ENCODE results near the gene MYH2. TPM values are rescaled to one million over a fixed set of nuclear protein-coding genes. Genes with fewer than 3 reads are reported as not detected.

Gene MYH2
- total RNA-seq, 1 experiment from 2014 or later, result not detected

DNA sequence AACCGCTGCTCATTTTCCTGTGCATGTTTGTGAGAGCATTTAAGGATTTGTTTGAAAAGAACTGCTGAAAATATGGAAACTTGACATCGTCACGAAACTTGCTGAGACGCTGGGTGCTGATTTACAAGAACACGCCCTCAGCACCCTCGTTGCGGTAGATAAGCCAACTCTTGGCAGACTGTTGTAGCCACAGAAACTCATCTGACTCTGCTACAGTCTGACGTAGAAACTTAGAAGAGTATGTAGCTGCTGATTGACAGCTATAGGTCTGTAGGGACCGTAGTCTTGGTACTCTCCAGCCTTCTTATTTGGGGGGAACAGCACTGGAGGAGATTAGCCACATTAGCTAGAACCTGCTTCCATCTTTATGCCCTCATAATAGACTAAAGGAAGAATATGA lies 36.1 kb upstream of the MYH2 start:
- ATAC-seq (no peak), DNase-seq (ENCODE audit: low read depth, low spot score) (no peak)
- Histone ChIP-seq H3K27ac (ENCODE audit: low read depth, low read length) (no peak overlapping the region), H3K36me3 (ENCODE audit: control insufficient read depth in 1 of 2, insufficient read depth in 2 of 2, low read length in 2 of 2) (no peaks in the 10 kb centered on the region), H3K9ac (ENCODE audit: low read length) (no peak overlapping the region), H3K79me2 (ENCODE audit: insufficient read depth, low read length) (no peaks in the 10 kb centered on the region), H3K9me2 (ENCODE audit: insufficient read depth) (no peaks in the 10 kb centered on the region), H3K4me3 (replicated peaks in 1 of 2; ENCODE audit: low read depth in 1 of 2, low read length in 2 of 2) (no peak overlapping the region), H2AFZ (ENCODE audit: low read depth, low read length, poor library complexity, severe bottlenecking) (no peak overlapping the region), H3K4me1 (ENCODE audit: control insufficient read depth in 1 of 2, insufficient read depth in 2 of 2, low read length in 2 of 2) (no peaks in the 10 kb centered on the region), H3K27me3 (ENCODE audit: insufficient read depth, low read length) (peaks cover 67% of the 10 kb centered on the region), H3K4me2 (ENCODE audit: low read length) (no peak overlapping the region), H4K20me1 (ENCODE audit: insufficient read depth) (no peaks in the 10 kb centered on the region), H3K9me3 (ENCODE audit: control insufficient read depth in 1 of 2, insufficient read depth in 1 of 2, low read depth in 1 of 2, low read length in 2 of 2) (no peaks in the 10 kb centered on the region)
- ChIA-PET POLR2A (no interaction called here), RAD21 (ENCODE audit: low non-redundant PET in 1 of 2, low total read pairs in 2 of 2, uncharacterized antibody in 2 of 2, unreplicated experiment in 2 of 2) (no interaction called here), CTCF (interaction anchor here (1.6 kb wide), 1 partner anchor 29 kb away, joined by 5 read pairs; no protein-coding TSS in a partner anchor)
- BruUV-seq (replicated peaks), result no TSS peak
- intact Hi-C loops (cut with micrococcal nuclease), result no loop called here
- TF ChIP-seq ZFX (IDR thresholded peaks at IDR 0.05) (no peak), POLR2AphosphoS5 (IDR thresholded peaks at IDR 0.05; ENCODE audit: low read depth, low read length) (no peak), EZH2 (IDR thresholded peaks at IDR 0.05) (no peak), SP1 (IDR thresholded peaks at IDR 0.05; ENCODE audit: low read depth) (no peak), FOSL1 (IDR thresholded peaks at IDR 0.05; ENCODE audit: low read depth) (no peak)
- TF ChIP-seq, protein P1, sequence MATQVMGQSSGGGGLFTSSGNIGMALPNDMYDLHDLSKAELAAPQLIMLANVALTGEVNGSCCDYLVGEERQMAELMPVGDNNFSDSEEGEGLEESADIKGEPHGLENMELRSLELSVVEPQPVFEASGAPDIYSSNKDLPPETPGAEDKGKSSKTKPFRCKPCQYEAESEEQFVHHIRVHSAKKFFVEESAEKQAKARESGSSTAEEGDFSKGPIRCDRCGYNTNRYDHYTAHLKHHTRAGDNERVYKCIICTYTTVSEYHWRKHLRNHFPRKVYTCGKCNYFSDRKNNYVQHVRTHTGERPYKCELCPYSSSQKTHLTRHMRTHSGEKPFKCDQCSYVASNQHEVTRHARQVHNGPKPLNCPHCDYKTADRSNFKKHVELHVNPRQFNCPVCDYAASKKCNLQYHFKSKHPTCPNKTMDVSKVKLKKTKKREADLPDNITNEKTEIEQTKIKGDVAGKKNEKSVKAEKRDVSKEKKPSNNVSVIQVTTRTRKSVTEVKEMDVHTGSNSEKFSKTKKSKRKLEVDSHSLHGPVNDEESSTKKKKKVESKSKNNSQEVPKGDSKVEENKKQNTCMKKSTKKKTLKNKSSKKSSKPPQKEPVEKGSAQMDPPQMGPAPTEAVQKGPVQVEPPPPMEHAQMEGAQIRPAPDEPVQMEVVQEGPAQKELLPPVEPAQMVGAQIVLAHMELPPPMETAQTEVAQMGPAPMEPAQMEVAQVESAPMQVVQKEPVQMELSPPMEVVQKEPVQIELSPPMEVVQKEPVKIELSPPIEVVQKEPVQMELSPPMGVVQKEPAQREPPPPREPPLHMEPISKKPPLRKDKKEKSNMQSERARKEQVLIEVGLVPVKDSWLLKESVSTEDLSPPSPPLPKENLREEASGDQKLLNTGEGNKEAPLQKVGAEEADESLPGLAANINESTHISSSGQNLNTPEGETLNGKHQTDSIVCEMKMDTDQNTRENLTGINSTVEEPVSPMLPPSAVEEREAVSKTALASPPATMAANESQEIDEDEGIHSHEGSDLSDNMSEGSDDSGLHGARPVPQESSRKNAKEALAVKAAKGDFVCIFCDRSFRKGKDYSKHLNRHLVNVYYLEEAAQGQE (IDR thresholded peaks at IDR 0.05; ENCODE audit: low read depth), result no peak
- TF ChIP-seq, protein P2, sequence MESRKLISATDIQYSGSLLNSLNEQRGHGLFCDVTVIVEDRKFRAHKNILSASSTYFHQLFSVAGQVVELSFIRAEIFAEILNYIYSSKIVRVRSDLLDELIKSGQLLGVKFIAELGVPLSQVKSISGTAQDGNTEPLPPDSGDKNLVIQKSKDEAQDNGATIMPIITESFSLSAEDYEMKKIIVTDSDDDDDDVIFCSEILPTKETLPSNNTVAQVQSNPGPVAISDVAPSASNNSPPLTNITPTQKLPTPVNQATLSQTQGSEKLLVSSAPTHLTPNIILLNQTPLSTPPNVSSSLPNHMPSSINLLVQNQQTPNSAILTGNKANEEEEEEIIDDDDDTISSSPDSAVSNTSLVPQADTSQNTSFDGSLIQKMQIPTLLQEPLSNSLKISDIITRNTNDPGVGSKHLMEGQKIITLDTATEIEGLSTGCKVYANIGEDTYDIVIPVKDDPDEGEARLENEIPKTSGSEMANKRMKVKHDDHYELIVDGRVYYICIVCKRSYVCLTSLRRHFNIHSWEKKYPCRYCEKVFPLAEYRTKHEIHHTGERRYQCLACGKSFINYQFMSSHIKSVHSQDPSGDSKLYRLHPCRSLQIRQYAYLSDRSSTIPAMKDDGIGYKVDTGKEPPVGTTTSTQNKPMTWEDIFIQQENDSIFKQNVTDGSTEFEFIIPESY (IDR thresholded peaks at IDR 0.05; ENCODE audit: extremely low read depth, insufficient replicate concordance, low read length), result no peak
- TF ChIP-seq, protein P3, sequence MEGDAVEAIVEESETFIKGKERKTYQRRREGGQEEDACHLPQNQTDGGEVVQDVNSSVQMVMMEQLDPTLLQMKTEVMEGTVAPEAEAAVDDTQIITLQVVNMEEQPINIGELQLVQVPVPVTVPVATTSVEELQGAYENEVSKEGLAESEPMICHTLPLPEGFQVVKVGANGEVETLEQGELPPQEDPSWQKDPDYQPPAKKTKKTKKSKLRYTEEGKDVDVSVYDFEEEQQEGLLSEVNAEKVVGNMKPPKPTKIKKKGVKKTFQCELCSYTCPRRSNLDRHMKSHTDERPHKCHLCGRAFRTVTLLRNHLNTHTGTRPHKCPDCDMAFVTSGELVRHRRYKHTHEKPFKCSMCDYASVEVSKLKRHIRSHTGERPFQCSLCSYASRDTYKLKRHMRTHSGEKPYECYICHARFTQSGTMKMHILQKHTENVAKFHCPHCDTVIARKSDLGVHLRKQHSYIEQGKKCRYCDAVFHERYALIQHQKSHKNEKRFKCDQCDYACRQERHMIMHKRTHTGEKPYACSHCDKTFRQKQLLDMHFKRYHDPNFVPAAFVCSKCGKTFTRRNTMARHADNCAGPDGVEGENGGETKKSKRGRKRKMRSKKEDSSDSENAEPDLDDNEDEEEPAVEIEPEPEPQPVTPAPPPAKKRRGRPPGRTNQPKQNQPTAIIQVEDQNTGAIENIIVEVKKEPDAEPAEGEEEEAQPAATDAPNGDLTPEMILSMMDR (IDR thresholded peaks at IDR 0.05 in 2 of 3, conservative IDR thresholded peaks at IDR 0.05 in 1 of 3; ENCODE audit: borderline replicate concordance in 1 of 3, insufficient read depth in 1 of 3, low read depth in 2 of 3, low read length in 2 of 3), result no peak
- TF ChIP-seq, protein P4, sequence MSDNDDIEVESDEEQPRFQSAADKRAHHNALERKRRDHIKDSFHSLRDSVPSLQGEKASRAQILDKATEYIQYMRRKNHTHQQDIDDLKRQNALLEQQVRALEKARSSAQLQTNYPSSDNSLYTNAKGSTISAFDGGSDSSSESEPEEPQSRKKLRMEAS (IDR thresholded peaks at IDR 0.05), result no peak
